Stimulated activated CD4-positive, alpha-beta T cell treated with anti-CD3 and anti-CD28 coated beads, TNF-alpha, amount 100 ng/mL, for 1 hour (primary cell): ENCODE data around the gene PDE11A.
"Not testable (repeated sequence)": the region's sequence is repeated elsewhere in the genome, so short reads cannot be mapped to it uniquely, and the experiment has no call there.

ENCODE experiments used
- DNase-seq, 3 donors: peaks; one replicate each; pipeline ENCODE4 v3.0.0-alpha.2; 2020; ENCODE audit warnings: low read depth in 3 of 3, low spot score in 1 of 3

Gene PDE11A

GRCh38 chr2:177885828-177886466 lies 186.6 kb downstream of the PDE11A start:
- no peak for DNase-seq

DNA sequence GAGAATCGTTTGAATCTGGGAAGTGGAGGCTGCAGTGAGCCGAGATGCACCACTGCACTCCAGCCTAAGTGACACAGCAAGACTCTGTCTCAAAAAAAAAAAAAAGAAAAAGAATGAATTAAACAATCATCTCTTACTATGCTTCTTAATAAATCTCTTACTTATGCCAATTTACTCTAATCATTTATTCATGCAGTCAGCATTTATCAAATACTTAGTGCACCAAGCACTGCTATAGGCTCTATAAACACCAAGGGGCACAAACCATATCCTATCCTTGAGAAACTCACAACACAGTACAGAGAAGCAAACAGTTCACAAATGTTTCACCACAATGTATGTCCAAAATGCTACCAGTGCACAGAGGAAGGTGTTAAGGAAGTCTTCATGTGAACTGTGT lies 189.4 kb downstream of the PDE11A start:
- no peak for DNase-seq

DNA sequence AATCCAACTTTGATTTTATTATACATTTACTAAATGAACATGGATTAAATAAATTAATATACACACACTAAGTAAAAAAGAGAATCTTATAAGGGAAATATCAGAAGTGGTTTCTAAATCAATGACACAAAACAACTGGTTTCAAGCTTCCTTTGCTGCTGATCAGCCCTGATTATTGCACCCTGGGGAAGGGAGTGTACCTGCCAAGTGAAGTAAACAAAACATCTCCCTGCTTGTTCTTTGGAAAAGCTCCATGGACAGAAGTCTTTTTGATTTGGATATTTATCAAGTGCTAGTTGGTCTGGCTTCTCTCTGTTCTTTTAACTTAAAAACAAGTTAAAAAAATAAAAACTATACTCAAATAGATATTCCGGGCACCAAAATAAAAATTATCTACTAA lies 190.1 kb downstream of the PDE11A start:
- DNase-seq = no peak

DNA sequence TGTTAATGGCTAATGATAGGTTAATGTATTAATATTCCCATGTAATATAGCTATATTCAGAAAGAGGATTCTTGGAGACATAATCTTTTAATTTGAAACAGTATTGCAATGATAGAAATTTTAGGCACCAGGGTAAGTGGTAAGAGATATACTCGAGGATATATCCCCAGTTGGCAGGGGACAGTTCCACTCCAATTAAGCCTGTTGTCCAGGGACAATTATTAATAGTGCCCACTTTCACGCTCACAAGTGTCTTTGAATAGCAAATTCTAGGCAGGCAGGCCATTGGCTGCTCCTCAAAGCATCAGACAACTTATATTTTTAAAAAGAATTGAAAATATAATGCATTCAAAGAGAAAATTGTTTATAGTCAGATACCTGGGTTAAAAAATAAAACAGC lies 190.7 kb downstream of the PDE11A start:
- no peak for DNase-seq

DNA sequence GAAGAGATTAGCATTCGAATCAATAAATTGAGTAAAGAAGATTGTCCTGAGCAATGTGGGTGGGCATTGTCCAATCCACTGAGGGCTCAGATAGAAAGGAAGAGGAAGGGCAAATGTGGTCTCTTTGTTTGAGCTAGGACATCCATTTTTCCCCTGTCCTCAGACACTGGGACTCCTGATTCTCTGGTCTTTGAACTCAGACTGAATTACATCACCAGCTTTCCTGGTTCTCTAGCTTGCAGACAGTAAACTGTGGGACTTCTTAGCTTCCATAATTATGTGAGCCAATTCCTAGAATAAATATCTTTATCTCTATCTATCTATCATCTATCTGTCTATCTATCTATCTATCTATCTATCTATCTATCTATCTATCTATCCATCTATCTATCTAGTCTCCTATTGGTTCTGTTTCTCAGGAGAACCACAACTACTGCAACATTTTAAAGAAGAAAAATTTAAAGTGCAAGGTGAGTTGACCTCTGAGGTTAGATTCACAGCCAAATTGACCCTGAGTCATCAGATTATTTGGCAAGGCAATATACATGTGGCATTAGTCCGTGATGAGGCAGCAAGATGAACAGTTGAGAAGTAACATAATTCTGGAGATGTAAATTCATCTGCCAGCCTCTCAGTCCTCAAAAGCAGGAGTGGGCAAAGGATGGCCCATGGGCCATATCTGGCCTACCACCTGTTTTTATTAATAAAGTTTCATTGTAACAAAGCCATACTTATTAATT lies 191.4 kb downstream of the PDE11A start:
- no peak for DNase-seq

- DNase-seq = no peak
Observed at GRCh38 chr2:177880285-177880684, 192.3 kb downstream of the PDE11A start.

DNA sequence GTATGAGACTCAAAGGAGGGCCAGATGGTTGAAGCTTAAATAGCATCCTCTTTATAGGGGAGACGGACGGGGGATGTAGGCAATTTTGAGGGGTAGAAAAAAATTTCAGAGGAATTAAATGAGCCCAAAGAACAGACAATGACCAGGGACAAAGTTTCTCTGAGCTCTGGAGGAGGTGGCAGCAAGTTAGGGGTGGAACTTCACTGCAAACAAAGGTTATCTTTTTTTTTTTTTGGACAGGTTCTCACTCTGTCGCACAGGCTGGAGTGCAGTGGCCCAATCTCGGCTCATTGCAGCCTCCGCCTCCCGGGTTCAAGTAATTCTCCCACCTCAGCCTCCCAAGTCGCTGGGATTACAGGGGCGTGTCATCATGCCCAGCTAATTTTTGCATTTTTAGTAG lies 195.6 kb downstream of the PDE11A start:
- DNase-seq = no peak

DNA sequence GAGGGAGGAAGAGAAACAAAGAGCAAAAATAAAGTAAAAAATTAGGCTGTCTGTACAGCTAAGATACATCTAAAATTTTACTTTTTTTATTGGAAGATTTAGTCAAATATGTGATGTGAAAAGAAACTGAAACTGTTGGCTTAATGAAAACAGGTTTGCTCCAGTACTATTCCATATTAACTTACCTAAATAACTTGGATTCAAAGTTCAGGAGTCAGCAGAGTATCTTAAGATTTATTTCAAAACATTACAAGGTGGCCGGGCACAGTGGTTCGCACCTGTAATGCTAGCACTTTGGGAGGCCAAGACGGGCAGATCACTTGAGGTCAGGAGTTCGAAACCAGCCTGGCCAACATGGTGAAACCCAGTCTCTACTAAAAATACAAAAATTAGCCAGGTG lies 197.9 kb downstream of the PDE11A start:
- DNase-seq = no peak

GRCh38 chr2:177873915-177874314 lies 198.7 kb downstream of the PDE11A start:
- DNase-seq = no peak

GRCh38 chr2:177872286-177872685 lies 200.3 kb downstream of the PDE11A start:
- no peak for DNase-seq

GRCh38 chr2:177869912-177870311 lies 202.7 kb downstream of the PDE11A start:
- no peak for DNase-seq

- DNase-seq = no peak
Observed at GRCh38 chr2:177869209-177869608, 203.4 kb downstream of the PDE11A start.

DNA sequence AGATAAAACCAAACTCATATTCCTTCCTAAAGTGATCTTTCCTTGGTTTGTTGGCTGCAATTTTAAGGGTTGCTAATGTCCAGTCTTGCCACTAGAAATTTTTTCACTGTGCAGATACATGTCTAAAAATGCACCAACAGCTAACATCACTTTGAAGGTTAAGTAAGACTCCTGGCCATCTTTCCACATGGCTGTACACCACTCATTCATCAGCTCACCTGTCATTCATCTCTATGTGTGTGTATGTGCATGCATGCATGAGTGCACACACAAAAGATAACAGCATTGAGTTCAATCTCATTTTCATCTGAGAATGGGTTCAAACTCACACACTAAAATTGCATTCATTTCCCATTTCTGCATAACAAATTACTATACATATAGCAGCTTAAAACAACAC lies 203.8 kb downstream of the PDE11A start:
- DNase-seq = no peak

GRCh38 chr2:177857538-177857937 lies 215.0 kb downstream of the PDE11A start:
- DNase-seq = no peak

DNA sequence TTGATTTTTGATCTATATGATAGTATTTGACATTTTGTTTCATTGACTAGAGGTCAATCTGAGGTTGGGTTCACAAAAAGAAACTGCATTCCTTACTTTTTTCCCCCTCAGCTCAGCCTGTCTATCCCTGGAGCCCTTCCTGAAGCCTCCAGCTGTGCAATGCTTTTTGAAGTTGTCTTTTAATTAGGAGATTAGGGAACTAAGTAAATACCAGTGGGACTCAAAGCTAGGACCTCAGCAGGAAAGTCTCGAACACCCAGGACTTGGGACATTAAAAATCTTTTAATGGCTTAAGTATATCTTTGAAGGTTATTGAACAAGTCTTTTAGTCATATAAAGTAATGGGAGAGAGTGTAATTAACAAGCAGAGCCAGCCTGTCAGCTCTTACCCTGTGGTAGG lies 220.2 kb downstream of the PDE11A start:
- no peak for DNase-seq

DNA sequence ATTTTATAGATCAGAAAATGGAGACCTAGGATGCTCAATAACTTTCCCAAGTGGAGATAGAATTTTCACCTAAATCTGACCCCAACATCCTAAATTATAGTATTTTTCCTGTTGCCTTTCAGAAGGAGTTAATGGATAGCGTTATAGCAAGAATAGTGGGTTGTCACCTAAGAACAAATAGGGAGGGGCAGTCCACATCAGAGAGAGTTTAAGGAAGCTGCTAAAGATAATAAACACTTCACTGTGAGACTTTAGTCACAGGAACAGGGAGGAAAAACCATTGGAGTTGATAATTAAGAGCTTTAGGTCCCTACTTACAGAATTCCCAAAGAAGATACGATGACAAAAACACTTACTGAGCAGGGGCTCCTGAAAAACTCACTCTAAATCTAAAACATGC lies 229.4 kb downstream of the PDE11A start:
- DNase-seq = no peak

DNA sequence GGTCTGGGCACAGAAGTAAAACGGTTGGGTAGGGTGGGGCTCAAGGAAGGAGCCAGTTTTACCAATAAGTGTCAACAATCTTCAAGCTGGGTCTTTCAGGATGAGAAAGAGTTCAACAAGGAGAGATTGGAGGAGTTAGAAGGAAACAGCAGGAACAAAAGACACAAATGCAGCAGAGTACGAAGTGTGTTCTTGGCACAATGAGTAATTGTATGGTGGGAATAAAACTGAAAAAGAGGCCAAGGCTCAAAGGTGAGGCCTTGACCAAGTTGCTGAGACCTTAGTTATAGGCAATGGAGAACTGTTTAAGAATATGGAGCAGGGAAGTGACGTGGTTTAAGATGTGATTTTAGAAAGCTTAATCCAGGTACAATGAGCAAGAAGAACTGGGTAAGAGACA lies 230.3 kb downstream of the PDE11A start:
- no peak for DNase-seq

DNA sequence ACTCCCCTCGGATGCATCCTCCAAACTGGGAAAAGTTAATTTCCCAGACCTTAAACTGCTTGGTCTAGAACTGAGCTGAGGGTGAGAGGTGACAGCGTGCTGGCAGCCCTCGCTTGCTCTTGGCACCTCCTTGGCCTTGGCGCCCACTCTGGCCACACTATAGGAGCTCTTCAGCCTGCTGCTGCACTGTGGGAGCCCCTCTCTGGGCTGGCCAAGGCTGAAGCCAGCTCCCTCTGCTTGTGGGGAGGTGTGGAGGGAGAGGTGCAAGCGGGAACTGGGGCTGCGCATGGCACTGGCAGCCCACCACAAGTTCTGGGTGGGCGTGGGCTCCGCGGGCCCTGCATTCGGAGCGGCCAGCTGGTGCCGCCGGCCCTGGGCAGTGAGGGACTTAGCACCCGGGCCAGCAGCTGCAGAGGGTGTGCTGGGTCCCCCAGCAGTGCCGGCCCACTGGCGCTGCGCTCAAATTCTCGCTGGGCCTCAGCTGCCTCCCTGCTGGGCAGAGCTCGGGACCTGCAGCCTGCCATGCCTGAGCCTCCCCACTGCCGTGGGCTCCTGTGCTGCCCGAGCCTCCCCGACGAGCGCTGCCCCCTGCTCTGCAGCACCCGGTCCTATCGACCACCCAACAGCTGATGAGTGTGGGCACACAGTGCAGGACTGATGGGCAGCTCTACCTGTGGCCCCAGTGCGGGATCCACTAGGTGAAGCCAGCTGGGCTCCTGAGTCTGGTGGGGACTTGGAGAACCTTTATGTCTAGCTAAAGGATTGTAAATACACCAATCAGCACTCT lies 237.0 kb downstream of the PDE11A start:
- DNase-seq = not testable (repeated sequence)

DNA sequence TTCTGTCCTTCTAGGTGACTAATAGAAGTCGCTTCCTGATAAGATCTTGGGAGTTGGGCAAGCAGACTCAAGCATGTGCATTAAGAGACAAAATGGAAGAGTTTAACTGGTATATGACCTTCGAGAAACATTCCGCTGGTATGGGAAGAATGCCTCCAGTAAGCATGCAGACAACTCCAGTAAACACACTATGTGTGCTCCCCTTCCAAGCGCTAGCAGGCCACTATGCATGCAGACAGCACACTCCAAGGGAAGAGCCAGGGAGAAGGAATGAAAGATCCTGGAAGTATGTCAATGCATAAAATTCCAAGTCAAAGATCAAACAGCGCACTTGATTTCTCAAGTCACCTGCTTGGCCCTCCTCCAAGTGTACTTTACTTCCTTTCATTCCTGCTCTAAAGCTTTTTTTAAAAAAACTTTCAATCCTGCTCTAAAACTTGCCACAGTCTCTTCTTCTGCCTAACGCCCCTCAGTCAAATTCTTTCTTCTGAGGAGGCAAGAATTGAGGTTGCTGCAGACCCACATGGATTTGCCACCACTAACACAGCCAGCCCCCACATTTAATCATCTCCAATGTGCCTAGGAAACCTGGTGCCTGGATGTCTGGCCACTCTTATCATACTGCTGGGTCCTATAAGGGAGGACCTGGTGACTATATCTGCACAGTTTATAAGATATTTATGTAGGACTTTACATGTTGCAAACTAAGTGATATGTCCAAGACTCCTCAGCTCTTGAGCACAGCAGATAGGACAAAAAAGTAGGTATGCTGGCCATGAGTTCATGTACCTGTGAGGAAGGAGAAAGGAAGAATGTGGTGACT lies 239.8 kb downstream of the PDE11A start:
- DNase-seq = no peak

DNA sequence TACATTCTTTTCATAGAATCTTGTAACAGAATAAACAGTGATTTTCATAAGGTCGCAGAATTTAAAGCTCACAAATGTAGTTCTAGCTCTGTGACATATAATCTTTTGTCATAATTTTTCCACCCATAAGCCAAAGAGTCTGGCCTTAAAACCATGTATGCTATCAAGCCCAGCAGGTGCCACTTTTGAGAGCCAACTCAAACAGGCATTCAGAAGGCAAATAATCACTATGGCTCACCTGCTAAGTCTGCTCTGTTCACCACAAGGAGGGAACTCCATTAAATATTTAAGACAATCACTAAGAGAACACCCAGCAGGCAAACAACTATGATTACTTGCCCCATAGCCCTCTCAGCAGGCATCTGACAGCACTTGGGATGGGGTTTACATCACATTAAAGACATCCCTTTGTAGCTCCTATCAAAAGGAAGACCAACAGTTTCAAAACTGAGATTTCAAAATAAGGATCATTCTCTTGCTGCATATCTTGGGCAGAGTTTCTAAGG lies 241.6 kb downstream of the PDE11A start:
- DNase-seq = no peak

DNA sequence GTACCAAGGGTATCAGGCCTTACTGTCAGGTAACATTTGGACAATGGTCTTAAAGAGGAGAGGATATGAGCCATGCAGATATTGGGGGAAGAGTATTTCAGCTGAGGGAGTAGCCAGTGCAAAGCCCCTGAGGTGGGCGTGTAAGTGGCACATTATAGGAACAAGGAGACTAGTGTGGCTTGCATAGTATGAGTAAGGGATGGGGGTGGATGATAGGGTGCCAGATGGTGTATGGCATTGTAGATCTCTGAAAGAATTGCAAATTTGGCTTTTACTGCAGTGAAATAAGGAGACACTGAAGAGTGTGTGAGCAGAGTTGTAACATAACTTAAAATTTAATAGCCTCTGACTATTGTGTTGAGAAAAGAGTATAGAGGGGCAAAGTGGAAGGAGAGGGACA lies 244.0 kb downstream of the PDE11A start:
- no peak for DNase-seq
